KOPT-K1 (cell line): Measurements from ENCODE around the gene BCL7A.
A peak's percentile ranks its signal among the peaks of the same experiment; 100 is the strongest.
"Not testable (repeated sequence)": the region's sequence is repeated elsewhere in the genome, so short reads cannot be mapped to it uniquely, and the experiment has no call there.

Experiments
- H3K27ac ChIP-seq: fragments of 200-600 bp; sonication (generic); 2 replicates; pipeline ENCODE4 v1.5.1; 2016; ENCODE audit warnings: antibody characterized with exemption, mild to moderate bottlenecking, low read depth, low read length; ENCODE audit not compliant: poor library complexity, severe bottlenecking
- H3K36me3 ChIP-seq: fragments of 200-600 bp; sonication (generic); 2 replicates; pipeline ENCODE4 v1.5.1; 2017; ENCODE audit warnings: antibody characterized with exemption, mild to moderate bottlenecking, low read length, moderate library complexity; ENCODE audit not compliant: insufficient read depth
- H3K9me3 ChIP-seq: fragments of 200-600 bp; sonication (generic); 2 replicates; pipeline ENCODE4 v1.5.1; 2017; ENCODE audit warnings: antibody characterized with exemption, low read length, mild to moderate bottlenecking; ENCODE audit not compliant: insufficient read depth, poor library complexity, severe bottlenecking

The BCL7A gene

DNA sequence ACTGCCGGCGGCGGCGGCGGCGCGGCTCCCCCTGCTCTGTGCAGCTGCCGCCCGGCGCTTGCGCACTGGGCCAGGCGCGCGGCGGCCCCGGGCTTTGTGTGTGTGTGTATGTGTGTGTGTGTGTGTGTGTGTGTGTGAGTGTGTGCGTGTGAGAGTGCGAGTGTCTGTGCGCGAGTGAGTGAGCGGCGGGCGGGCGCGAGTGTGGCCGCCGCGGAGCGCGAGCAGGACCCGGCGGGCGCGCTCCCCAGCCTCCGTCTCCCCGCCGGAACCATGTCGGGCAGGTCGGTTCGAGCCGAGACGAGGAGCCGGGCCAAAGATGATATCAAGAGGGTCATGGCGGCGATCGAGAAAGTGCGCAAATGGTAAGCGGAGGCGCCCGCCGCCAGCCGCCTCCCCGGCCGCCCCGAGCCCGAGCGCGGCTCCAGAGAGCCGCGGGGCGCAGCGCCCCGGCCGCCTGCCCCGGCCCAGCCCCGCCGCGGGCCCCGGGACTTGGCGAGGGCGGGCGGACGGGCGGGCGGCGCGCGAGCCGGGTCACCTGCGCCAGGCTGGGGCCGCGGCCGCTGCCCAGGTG lies at the start of gene BCL7A:
Gene BCL7A, plus strand, starts transcription at position 63 of the 571 bp plus-strand sequence. Its CDS starts 208 bp downstream, at position 271.
- Histone ChIP-seq H3K9me3 (peaks cover 4% of the 10 kb centered on the region), H3K36me3 (no peaks in the 10 kb centered on the region), H3K27ac (peak within 1 kb of the TSS; percentile 79)

GRCh38 chr12:121974026-121974985 lies 47.4 kb upstream of the BCL7A start:
- Histone ChIP-seq H3K27ac (no peak overlapping the region), H3K9me3 (peaks cover 22% of the 10 kb centered on the region), H3K36me3 (no peaks in the 10 kb centered on the region)

DNA sequence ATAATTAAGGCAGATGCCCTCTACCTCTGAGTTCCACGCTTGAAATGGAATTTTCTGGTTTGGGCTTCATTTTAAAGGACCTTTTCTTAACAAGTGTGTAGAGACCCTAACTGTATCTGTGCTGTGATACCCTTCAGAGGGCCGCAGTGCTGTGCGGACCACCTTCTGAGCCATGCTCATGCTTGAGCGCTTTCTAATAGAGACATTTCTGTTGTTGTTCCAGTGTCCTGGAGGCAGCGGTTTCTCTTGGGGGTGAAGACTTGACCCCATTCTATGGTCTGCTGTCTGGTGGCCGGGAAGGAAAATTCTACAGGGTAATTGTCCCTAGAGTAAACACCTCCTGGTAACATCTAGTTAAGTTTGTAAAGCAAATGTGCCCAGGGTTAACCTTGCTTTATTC lies 46.7 kb upstream of the BCL7A start:
- Histone ChIP-seq H3K36me3 (no peaks in the 10 kb centered on the region), H3K27ac (no peak overlapping the region), H3K9me3 (peaks cover 22% of the 10 kb centered on the region)

GRCh38 chr12:121976950-121977349 lies 44.7 kb upstream of the BCL7A start:
- peaks cover 22% of the 10 kb centered on the region for H3K9me3 ChIP-seq
- no peak overlapping the region for H3K27ac ChIP-seq
- no peaks in the 10 kb centered on the region for H3K36me3 ChIP-seq

DNA sequence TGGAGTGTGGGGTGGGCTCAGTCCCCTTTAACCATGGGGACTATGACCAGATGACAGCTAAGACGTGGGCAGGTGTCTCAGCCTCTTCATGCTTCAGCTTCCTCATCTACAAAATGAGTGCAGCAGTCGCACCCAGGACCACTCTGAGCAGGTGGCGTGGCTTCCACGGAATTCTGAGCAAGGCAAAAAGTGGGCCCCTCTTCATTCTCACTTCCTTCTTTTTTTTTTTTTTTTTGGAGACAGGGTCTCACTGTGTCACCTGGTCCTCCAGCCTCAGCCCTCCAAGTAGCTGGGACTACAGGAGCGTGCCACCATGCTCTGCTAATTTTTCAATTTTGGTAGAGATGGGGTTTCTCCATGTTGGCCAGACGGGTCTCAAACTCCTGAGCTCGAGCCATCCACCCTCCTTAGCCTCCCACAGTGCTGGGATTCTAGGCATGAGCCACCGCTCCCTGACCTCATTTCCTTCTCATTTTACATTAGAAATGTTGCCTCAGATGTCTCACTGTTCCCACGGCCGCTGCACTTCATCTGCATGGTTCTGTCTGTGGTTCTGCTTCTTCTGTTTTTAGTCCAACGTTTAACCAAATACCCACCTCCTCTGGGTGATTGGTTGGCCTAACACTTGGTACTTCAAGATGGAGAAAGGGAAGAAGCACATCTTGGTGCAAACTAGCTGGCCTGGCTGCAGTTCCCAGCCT lies 41.3 kb upstream of the BCL7A start:
- Histone ChIP-seq H3K36me3 (no peaks in the 10 kb centered on the region), H3K27ac (no peak overlapping the region), H3K9me3 (no peaks in the 10 kb centered on the region)

DNA sequence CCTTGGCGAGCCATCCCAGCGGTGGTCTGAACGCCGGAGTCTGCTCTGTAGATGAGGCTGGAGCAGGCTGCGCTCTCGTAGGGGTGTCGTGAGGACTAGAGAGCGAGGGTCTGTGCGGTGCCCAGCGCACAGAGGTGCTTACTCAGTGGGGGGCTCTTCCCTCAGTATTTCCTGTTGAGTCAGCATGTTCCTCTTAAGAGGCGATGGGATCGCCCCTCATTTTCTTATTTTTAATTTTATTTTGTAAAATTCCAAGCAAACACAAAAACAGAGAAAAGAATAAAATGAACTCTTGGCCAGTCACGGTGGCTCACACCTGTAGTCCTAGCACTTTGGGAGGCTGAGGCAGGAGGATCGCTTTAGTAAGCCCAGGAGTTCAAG lies 40.8 kb upstream of the BCL7A start:
- no peaks in the 10 kb centered on the region for H3K36me3 ChIP-seq
- H3K27ac ChIP-seq: no peak overlapping the region
- H3K9me3 ChIP-seq: no peaks in the 10 kb centered on the region

- H3K27ac ChIP-seq: no peak overlapping the region
- no peaks in the 10 kb centered on the region for H3K9me3 ChIP-seq
Observed at GRCh38 chr12:121981456-121981855, 40.2 kb upstream of the BCL7A start.

GRCh38 chr12:121982950-121983349 lies 38.7 kb upstream of the BCL7A start:
- Histone ChIP-seq H3K36me3 (no peaks in the 10 kb centered on the region), H3K27ac (no peak overlapping the region), H3K9me3 (no peaks in the 10 kb centered on the region)

More at GRCh38 chr12:121981456-121981855, 40.2 kb upstream of the BCL7A start:
- no peaks in the 10 kb centered on the region for H3K36me3 ChIP-seq

- H3K36me3 ChIP-seq: no peaks in the 10 kb centered on the region
- no peak overlapping the region for H3K27ac ChIP-seq
- no peaks in the 10 kb centered on the region for H3K9me3 ChIP-seq
Observed at GRCh38 chr12:121983536-121984210, 38.0 kb upstream of the BCL7A start.

DNA sequence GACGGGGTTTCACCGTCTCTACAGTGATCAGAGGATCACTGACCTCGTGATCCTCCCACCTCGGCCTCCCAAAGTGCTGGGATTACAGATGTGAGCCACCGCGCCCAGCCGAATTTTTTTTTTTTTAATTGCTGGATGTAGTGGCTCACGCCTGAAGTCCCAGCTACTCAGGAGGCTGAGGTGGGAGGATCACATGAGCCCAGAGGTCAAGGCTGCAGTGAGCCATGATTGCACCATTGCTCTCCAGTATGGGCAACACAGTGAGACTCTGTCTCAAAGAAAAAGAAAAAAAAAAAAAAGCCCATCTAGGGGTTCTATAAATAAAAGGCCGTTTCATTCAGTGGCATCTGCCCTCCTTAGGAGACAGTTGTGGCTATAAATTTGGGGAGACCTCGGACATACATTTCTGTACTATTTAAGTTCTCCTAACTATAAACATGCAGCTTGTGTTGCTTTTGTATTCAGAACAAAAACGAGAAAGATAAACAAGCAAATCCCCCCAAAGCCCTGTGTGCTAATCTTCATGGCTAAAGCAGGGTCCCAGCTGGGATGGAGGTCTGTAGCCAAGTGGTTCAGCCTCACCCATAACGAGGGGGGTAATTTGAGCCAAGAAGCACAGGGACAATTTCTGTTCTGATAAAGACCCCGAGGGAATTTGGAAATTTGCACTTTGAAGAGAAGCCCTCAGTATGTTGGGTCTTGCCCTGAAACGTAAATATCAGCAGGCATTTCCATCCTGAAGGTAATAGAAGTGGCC lies 35.0 kb upstream of the BCL7A start:
- Histone ChIP-seq H3K36me3 (no peaks in the 10 kb centered on the region), H3K9me3 (no peaks in the 10 kb centered on the region), H3K27ac (no peak overlapping the region)

DNA sequence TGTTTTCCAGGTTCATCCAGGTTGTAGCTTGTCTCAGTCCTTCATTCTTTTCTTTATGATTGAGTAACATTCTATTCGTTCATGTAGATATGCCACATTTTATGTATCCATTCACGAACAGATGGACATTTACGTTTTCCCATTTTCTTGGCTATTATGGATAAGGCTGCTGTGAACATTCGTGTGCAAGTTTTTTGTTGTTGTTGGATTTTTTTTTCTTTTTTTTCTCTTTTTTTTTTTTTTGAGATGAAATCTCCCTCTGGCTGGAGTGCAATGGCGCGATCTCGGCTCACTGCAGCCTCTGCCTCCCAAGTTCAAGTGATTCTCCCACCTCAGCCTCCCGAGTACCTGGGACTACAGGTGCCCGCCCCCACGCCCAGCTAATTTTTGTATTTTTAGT lies 33.2 kb upstream of the BCL7A start:
- not testable (repeated sequence) for H3K9me3 ChIP-seq, H3K27ac ChIP-seq, H3K36me3 ChIP-seq

DNA sequence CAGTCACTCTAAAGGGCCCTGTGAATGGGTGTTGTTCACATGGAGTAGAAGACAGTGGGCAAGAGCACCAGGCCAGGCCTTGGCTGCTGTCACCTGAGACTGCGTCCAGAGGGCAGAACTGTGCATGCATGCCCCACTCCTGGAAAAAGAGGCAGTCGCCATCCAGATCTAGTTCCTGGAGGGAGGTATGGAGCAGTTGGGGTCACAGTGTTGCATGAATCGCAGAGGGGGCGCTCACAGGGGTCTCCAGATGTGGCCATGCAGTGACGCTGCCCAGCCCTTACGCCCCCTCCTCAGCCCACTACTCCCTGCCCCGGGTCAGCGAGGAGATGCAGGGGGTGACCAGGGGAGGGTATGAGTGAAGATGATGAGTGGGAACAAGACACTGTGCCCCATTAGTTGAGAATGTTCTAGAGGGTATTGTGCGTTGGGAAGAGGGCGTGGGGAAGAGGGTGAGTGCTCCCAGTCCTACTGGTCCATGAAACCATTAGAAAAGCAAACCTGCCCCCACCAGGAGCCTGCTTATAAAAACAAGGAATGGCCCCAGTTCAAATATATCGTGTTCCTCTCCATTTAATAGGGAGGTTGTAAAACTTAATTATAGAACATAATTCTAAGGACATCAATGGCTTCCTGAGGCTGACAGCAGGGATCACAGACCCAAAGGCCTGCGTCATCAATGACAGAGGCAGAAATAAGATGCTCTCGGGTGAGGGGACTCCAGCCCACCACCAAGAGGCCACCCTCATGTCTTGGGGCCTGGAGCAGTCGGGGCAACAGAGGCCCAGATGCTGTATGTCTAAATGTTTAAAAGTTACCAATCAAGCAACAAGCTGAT lies 32.2 kb upstream of the BCL7A start:
- H3K27ac ChIP-seq: no peak overlapping the region
- H3K9me3 ChIP-seq: no peaks in the 10 kb centered on the region

DNA sequence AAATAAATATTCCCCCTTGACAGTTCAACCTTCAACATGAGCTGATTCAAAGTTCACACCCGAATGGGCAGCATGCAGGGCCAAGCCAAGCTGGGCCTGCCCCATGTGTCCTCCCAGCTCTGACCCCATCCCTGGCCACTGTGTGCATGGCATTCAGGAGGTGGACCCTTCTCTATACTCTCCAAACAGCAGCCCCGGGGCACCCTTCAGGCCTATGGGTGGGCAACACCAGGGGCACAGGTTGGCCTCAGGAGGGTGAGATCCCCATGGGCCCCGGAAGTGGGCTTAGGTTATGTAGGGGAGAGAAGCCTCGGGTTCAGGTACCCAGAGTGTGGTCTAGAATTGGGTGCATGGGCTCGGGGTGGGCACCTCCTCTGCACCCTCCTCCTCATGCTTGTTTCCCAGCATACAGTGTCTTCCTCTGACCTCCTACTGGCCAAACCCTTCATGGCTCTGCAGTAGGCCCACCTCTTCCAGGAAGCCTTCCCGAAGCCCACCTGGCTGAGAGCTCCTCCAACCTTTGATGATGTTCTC lies 31.5 kb upstream of the BCL7A start:
- Histone ChIP-seq H3K36me3 (no peaks in the 10 kb centered on the region), H3K27ac (no peak overlapping the region), H3K9me3 (no peaks in the 10 kb centered on the region)

More for the DNA sequence above, 32.2 kb upstream of the BCL7A start:
- no peaks in the 10 kb centered on the region for H3K36me3 ChIP-seq
